HFF-Myc (cell line): ENCODE results near the gene JAZF1.

ENCODE experiments used
- DNase-seq: peaks from one replicate; pipeline ENCODE4 v3.0.0-alpha.2; 2011; ENCODE audit warnings: low read depth; ENCODE audit errors: extremely low read depth
- H3K4me3 ChIP-seq: replicated peaks from 2 replicates; pipeline ENCODE4 v1.5.1; 2011; ENCODE audit warnings: low read depth, mild to moderate bottlenecking, control low read depth, low read length
- TF ChIP-seq, protein P1 (sequence below): IDR thresholded peaks from 2 replicates; pipeline ENCODE4 v1.5.1; 2012; ENCODE audit warnings: mild to moderate bottlenecking, low read depth, low read length, control low read depth; ENCODE audit errors: missing control alignments

Gene JAZF1

DNA sequence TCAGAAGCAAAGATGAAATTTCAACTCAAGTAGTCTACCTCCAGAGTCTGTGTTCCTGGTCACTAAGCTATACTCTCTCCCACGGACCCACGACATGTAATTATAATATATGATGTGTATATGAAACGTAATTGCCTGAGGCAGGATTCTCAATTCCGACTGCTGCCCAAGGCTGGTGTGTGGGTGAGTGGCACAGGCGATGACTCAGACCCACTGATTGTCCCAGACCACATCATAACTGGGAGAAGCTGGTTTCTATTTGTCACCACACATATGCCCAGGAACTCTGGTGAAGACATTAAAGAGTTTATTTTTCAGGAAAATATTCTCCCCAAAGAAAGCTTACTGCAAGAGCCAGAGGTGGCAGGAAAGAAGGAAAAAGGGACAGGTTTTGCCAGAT lies 219.3 kb downstream of the JAZF1 start:
- no peak overlapping the region for H3K4me3 ChIP-seq
- TF ChIP-seq, protein P1, sequence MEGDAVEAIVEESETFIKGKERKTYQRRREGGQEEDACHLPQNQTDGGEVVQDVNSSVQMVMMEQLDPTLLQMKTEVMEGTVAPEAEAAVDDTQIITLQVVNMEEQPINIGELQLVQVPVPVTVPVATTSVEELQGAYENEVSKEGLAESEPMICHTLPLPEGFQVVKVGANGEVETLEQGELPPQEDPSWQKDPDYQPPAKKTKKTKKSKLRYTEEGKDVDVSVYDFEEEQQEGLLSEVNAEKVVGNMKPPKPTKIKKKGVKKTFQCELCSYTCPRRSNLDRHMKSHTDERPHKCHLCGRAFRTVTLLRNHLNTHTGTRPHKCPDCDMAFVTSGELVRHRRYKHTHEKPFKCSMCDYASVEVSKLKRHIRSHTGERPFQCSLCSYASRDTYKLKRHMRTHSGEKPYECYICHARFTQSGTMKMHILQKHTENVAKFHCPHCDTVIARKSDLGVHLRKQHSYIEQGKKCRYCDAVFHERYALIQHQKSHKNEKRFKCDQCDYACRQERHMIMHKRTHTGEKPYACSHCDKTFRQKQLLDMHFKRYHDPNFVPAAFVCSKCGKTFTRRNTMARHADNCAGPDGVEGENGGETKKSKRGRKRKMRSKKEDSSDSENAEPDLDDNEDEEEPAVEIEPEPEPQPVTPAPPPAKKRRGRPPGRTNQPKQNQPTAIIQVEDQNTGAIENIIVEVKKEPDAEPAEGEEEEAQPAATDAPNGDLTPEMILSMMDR: no peak
- no peak for DNase-seq

DNA sequence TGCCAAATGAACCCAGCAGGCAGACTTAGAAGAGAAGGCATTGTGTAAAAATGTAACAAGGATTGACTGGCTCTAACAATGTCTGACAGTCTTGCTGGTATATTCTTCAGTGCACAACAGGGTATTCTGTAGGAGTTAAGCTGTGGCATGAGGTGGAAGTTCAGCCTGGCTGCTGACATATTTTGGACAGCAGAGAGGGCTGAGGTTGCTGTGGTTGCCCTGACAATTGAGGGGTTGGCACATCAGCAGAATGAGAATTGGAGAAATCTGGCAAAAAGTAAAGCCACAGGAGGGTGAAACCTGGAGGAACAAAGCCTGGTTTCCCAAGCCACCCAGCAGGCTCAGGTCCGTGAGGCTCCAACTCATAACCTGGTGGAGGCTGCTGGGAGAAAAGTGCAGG lies 220.2 kb downstream of the JAZF1 start:
- DNase-seq: no peak
- TF ChIP-seq, protein P1: no peak

DNA sequence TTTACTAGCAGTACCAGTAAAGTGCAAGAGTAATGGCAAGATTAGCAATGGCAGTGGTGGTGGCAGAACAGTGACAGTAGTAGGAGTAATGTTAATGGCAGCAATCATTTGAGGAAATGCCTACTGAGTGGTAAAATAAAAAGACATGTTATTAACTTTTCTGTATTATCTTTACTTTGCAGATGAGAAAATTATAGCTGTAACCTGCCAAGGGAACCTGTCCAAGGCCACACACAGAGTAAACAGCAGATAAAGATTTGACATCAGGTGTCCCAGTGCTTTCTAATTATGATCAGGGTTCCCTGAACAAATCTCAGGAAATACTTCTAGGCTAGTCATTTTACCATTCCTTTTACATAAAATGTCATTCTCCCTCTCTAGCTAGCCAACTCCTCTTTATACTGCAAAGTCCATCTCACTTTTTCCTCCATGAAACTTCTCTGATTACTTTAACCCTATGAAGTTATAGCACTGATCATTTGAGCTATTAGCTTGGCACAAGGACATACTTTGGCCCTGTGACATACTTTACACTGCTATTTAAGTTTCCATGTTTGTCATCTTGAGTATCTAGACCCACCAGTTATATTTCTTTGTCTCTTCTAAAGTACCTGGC lies 221.6 kb downstream of the JAZF1 start:
- DNase-seq: no peak

More for the DNA sequence above, 220.2 kb downstream of the JAZF1 start:
- H3K4me3 ChIP-seq: no peak overlapping the region

DNA sequence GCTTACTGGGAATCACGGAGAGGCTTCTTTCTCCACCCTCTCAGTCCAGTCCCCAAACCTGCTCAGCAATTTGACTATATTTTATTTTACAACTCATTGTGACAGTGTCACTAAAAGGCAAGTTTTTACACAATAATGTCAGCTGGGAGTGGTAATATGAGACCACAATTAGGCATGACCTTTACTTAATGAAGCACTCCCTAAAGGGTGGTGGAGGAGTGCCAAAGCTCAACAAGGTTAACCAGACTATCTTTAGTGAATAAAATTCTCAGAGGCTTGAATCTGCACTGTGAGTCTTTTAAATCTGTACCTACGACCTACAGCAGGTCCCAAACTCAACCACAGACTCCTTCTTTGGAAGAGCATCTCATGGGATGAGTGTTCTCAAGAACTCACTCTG lies 225.0 kb downstream of the JAZF1 start:
- TF ChIP-seq, protein P1: no peak
- no peak for DNase-seq
- H3K4me3 ChIP-seq: no peak overlapping the region

More for the DNA sequence above, 221.6 kb downstream of the JAZF1 start:
- no peak overlapping the region for H3K4me3 ChIP-seq
- TF ChIP-seq, protein P1: no peak

DNA sequence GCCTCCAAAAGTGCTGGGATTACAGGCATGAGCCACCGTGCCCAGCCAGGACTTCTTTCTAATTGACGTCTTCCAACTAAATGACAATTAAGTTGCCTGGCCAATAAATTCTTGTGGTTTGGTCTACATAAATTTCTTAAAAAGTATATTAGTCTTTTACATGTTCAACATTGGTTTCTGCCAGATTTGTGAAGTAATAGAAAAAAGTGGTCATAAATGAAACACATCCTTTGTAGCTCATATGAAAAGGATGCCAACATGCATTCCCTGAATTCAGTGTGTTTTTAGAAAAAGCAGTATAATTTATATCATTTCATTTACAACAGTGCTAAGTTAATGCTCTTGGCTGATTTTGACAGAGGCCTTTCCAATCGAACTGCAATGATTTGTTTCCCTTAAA lies 225.6 kb downstream of the JAZF1 start:
- H3K4me3 ChIP-seq: no peak overlapping the region
- TF ChIP-seq, protein P1: no peak
- no peak for DNase-seq

DNA sequence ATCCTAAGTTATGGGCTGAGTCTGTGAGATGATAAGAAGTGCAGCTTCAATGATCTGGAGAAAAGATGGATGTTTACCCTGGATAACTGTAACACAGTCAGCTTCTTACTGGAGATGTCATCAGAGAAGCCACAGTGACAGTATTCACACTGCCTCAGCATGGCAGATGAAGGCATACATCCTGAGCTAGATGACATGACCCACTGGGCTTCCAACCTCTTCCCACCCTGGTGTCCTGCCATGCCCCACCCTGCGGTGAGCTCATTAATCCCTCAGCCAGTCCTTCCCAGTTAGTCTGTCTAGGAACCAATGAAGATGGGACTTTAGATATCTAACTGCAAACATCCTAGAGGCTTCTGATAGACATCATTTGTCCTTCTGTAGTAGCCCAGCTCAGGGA lies 226.8 kb downstream of the JAZF1 start:
- TF ChIP-seq, protein P1: no peak
- no peak for DNase-seq
- no peak overlapping the region for H3K4me3 ChIP-seq

DNA sequence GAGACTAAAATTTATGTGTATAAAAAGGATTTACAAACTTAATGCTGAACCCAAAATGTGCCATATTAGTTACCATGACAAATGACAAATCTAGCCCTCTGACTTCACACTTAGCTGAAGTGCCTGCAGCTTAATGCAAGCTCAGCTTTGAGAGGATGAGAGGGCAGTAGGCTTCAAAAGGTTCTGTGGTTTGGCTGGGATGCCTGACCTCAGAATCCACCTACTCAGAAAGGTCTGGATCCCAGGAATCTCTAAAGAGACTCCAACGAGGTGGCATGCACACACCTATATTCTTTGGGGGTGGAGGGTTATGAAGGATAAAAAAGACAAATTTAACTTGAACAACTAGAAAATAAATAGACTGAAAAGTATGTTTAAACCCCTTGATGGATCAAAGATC lies 227.2 kb downstream of the JAZF1 start:
- TF ChIP-seq, protein P1: no peak
- DNase-seq: no peak
- H3K4me3 ChIP-seq: no peak overlapping the region
